GM12878 (cell line): Measurements from ENCODE around the gene MRPS23. TPM values are rescaled to one million over a fixed set of nuclear protein-coding genes. Genes with fewer than 3 reads are reported as not detected.

Experiments
- ATAC-seq: fragments of 200-7000 bp; cut with Tn5 transposase; 3 replicates; pipeline ENCODE4 v1.9.1; 2020; ENCODE audit warnings: mild to moderate bottlenecking, moderate library complexity
- BruUV-seq: library from RNA; stranded (reverse); fragments of 400-500 nt; replicated peaks from 2 replicates; lab custom pipeline; 2021; lab: Mats Ljungman, UMichigan
- CTCF ChIA-PET: fragments of 300-600 bp; sonication (Branson Sonifier 250); formaldehyde crosslinking; extraction: SDS; loops from one replicate; lab custom pipeline; 2021; ENCODE audit warnings: inconsistent platforms; lab: Yijun Ruan, JAX
- POLR2A ChIA-PET: fragments of 350-600 bp; formaldehyde crosslinking; extraction: SDS; loops from one replicate; lab custom pipeline; 2021; ENCODE audit warnings: inconsistent platforms; lab: Charles Lee
- RAD21 ChIA-PET: fragments of 300-600 bp; sonication (Branson Sonifier 250); formaldehyde crosslinking; loops from one replicate; lab custom pipeline; 2023; ENCODE audit warnings: antibody characterized with exemption; ENCODE audit not compliant: unreplicated experiment; lab: Charles Lee
- SMC1A ChIA-PET: fragments of 300-600 bp; sonication (Branson Sonifier 250); formaldehyde crosslinking; loops from one replicate; lab custom pipeline; 2023; ENCODE audit not compliant: unreplicated experiment, uncharacterized antibody; lab: Charles Lee
- DNase-seq: peaks from one replicate; pipeline ENCODE4 v3.0.0-alpha.2; 2011; ENCODE audit warnings: low read depth, low spot score
- FAIRE-seq: peaks from 3 replicates; lab custom pipeline; 2011; peaks lifted over from hg19 to GRCh38; lab: Jason Lieb, UNC
- H2AFZ ChIP-seq: 2 replicates; pipeline ENCODE4 v1.6.0; 2011; ENCODE audit warnings: low read depth, low read length, control low read depth; ENCODE audit not compliant: control insufficient read depth
- H3K27ac ChIP-seq: 2 replicates; pipeline ENCODE4 v1.5.1; 2011; ENCODE audit warnings: control low read depth; ENCODE audit not compliant: control insufficient read depth, insufficient read depth
- H3K27me3 ChIP-seq, 2 experiments: replicated peaks in 1 of 2; 2 replicates each; pipeline versions ENCODE4 v1.6.0 to v1.6.1; 2011; ENCODE audit warnings: low read length in 1 of 2; ENCODE audit not compliant: control insufficient read depth in 2 of 2, insufficient read depth in 2 of 2
- H3K36me3 ChIP-seq, 2 experiments: 2 replicates each; pipeline ENCODE4 v1.5.1; 2011; ENCODE audit warnings: low read length in 1 of 2; ENCODE audit not compliant: control insufficient read depth in 2 of 2, insufficient read depth in 2 of 2
- H3K4me1 ChIP-seq: 2 replicates; pipeline ENCODE4 v1.6.1; 2011; ENCODE audit warnings: mild to moderate bottlenecking, low read length, moderate library complexity, mixed read lengths; ENCODE audit not compliant: control insufficient read depth, insufficient read depth
- H3K4me2 ChIP-seq: 2 replicates; pipeline ENCODE4 v1.6.0; 2011; ENCODE audit warnings: control low read depth; ENCODE audit not compliant: control insufficient read depth, insufficient read depth
- H3K4me3 ChIP-seq: fragments of 200-600 bp; sonication (generic); 2 replicates; pipeline ENCODE4 v1.5.1; 2016
- H3K79me2 ChIP-seq: 2 replicates; pipeline ENCODE4 v1.6.0; 2011; ENCODE audit warnings: low read length; ENCODE audit not compliant: control insufficient read depth, insufficient read depth
- H3K9ac ChIP-seq: 2 replicates; pipeline ENCODE4 v1.8.0; 2011; ENCODE audit warnings: low read length, control low read depth, mixed read lengths; ENCODE audit not compliant: control insufficient read depth, insufficient read depth
- H3K9me3 ChIP-seq: replicated peaks from 3 replicates; pipeline ENCODE4 v1.5.1; 2011; ENCODE audit warnings: mild to moderate bottlenecking, low read length; ENCODE audit not compliant: control insufficient read depth, insufficient read depth
- H4K20me1 ChIP-seq: 2 replicates; pipeline ENCODE4 v1.6.0; 2011; ENCODE audit not compliant: control insufficient read depth, insufficient read depth
- BHLHE40 ChIP-seq, 2 experiments: fragments of 450-650 bp in 1 of 2; IDR thresholded peaks; 2 replicates each; pipeline ENCODE4 v1.6.1; 2011 to 2017; ENCODE audit warnings: low read depth in 2 of 2, borderline replicate concordance in 1 of 2, improper control_type of control experiment in 1 of 2, low read length in 1 of 2, mild to moderate bottlenecking in 1 of 2
- CHD2 ChIP-seq: IDR thresholded peaks from 2 replicates; pipeline ENCODE4 v1.6.1; 2011; ENCODE audit warnings: low read depth, low read length, improper control_type of control experiment, borderline replicate concordance
- DPF2 ChIP-seq: fragments of 450-650 bp; IDR thresholded peaks from 2 replicates; pipeline ENCODE4 v1.6.1; 2017; ENCODE audit warnings: mild to moderate bottlenecking
- E4F1 ChIP-seq: fragments of 450-650 bp; IDR thresholded peaks from 2 replicates; pipeline ENCODE4 v1.6.1; 2018; ENCODE audit warnings: borderline replicate concordance, mild to moderate bottlenecking; ENCODE audit not compliant: partially characterized antibody
- HDAC2 ChIP-seq: fragments of 200-600 bp; sonication (generic); IDR thresholded peaks from 2 replicates; pipeline ENCODE4 v1.6.1; 2017
- IKZF2 ChIP-seq, 2 experiments: fragments of 450-650 bp; IDR thresholded peaks; 2 replicates each; pipeline ENCODE4 v1.6.1; 2017; ENCODE audit warnings: mild to moderate bottlenecking in 2 of 2, moderate library complexity in 2 of 2
- LARP7 ChIP-seq: fragments of 450-650 bp; IDR thresholded peaks from 2 replicates; pipeline ENCODE4 v1.6.1; 2017; ENCODE audit warnings: mild to moderate bottlenecking
- MEF2A ChIP-seq: IDR thresholded peaks from 2 replicates; pipeline ENCODE4 v1.6.1; 2011; ENCODE audit warnings: low read depth, mild to moderate bottlenecking, low read length, moderate library complexity; ENCODE audit not compliant: insufficient read depth
- MLLT1 ChIP-seq: fragments of 450-650 bp; IDR thresholded peaks from 2 replicates; pipeline ENCODE4 v1.6.1; 2016; ENCODE audit warnings: mild to moderate bottlenecking
- NR2F1 ChIP-seq: fragments of 450-650 bp; conservative IDR thresholded peaks from 2 replicates; pipeline ENCODE4 v1.6.1; 2017; ENCODE audit warnings: mild to moderate bottlenecking
- RAD21 ChIP-seq: IDR thresholded peaks from 2 replicates; pipeline ENCODE4 v1.6.1; 2011; ENCODE audit warnings: mild to moderate bottlenecking, low read depth, low read length, moderate library complexity; ENCODE audit not compliant: insufficient read depth
- RB1 ChIP-seq: fragments of 450-650 bp; formaldehyde crosslinking; IDR thresholded peaks from 2 replicates; pipeline ENCODE4 v1.6.1; 2017; ENCODE audit warnings: mild to moderate bottlenecking, borderline replicate concordance
- RELA ChIP-seq: fragments of 450-650 bp; IDR thresholded peaks from 2 replicates; pipeline ENCODE4 v1.8.0; 2014; ENCODE audit warnings: borderline replicate concordance; ENCODE audit not compliant: partially characterized antibody
- SMC3 ChIP-seq: IDR thresholded peaks from 2 replicates; pipeline ENCODE4 v1.6.1; 2011; ENCODE audit warnings: low read length, improper control_type of control experiment, borderline replicate concordance
- ZNF207 ChIP-seq: fragments of 450-650 bp; IDR thresholded peaks from 2 replicates; pipeline ENCODE4 v1.6.1; 2014; ENCODE audit warnings: antibody characterized with exemption, mild to moderate bottlenecking, borderline replicate concordance
- ZNF217 ChIP-seq: fragments of 450-650 bp; IDR thresholded peaks from 2 replicates; pipeline ENCODE4 v1.6.1; 2017; ENCODE audit warnings: antibody characterized with exemption, mild to moderate bottlenecking
- ZNF622 ChIP-seq: fragments of 450-650 bp; IDR thresholded peaks from 2 replicates; pipeline ENCODE4 v1.6.1; 2017; ENCODE audit warnings: mild to moderate bottlenecking, inconsistent platforms
- WGBS: methylation state at CpG from one replicate; pipeline ENCODE4 v1.1.6; 2016; ENCODE audit warnings: low lambda C conversion rate; ENCODE audit not compliant: insufficient replicate concordance, insufficient coverage; ENCODE audit errors: missing lambda C conversion rate; 5-methylcytosine and 5-hydroxymethylcytosine counted together
- in situ Hi-C: fragments of 300-500 bp; cut with MboI; formaldehyde crosslinking; loops from 9 replicates; pipeline ENCODE4 v1.14.3; 2018; ENCODE audit warnings: mixed read lengths
- intact Hi-C: fragments of 100-400 bp; cut with micrococcal nuclease; formaldehyde crosslinking; loops from one replicate; pipeline ENCODE4 v1.14.2; 2022; ENCODE audit not compliant: unreplicated experiment
- polyA plus RNA-seq, 11 experiments: library from polyadenylated mRNA; depleted of rRNA in 4 of 11; unstranded in 6 of 11; stranded (reverse) in 5 of 11; fragments of >200 nt; fragmentation: Nextera tagmentation in 4 of 11; fragmentation: Illumina TruSeq in 1 of 11; extraction: Ambion mirVana in 4 of 11; extraction: Trizol in 1 of 11; gene quantifications; 1 replicate in 1 of 11; 2 replicates in 10 of 11; pipeline versions ENCODE4 v1.2.1 to v1.2.3, GENCODE V29; 2011 to 2016; ENCODE audit warnings: inconsistent platforms in 2 of 11, missing spikeins in 2 of 11, low read depth in 1 of 11
- total RNA-seq, 4 experiments: library from RNA; depleted of rRNA in 3 of 4; stranded (reverse); fragments of >200 nt in 3 of 4; fragmentation: Illumina TruSeq in 1 of 4; extraction: Trizol in 1 of 4; gene quantifications; 2 replicates each; pipeline versions ENCODE4 v1.2.1 to v1.2.3, GENCODE V29; 2013 to 2021
- TF ChIP-seq, protein P1 (sequence below): fragments of 450-650 bp; IDR thresholded peaks from 2 replicates; pipeline ENCODE4 v1.6.1; 2017; ENCODE audit warnings: borderline replicate concordance

The MRPS23 gene
- total and polyA plus RNA-seq, 10 of the 15 experiments (the other 5 are each of a cell fraction or from before 2014, with no cell fraction given), result 65.3 to 237 (median 87.9) TPM

- no peak overlapping the region for H3K27ac ChIP-seq
- no TSS peak for BruUV-seq
- 32% methylated on average over 6 of the region's 6 CpGs for WGBS
- H3K9ac ChIP-seq, result no peak overlapping the region
- no peaks in the 10 kb centered on the region for H3K9me3 ChIP-seq
- H3K79me2 ChIP-seq, result no peaks in the 10 kb centered on the region
- in situ Hi-C loops (loop anchor here (10.0 kb wide), 1 partner anchor 103 kb away; no protein-coding TSS in a partner anchor), intact Hi-C loops (loop anchor here (2.0 to 5.0 kb wide), 2 partner anchors 35 to 103 kb away; no protein-coding TSS in a partner anchor)
- no peaks in the 10 kb centered on the region for H3K36me3 ChIP-seq
- H3K4me3 ChIP-seq, result no peak overlapping the region
- FAIRE-seq, result peak; percentile 97
- no peak for DNase-seq
- peaks cover 19% of the 10 kb centered on the region for H3K4me1 ChIP-seq
- no peaks in the 10 kb centered on the region; the same call in 1 of the 2 replicates for H4K20me1 ChIP-seq
- SMC1A ChIA-PET, result interaction anchor here (0.6 to 7.8 kb wide), 14 partner anchors 12 to 222 kb away, joined by 3 to 111 read pairs (median 4); no protein-coding TSS in a partner anchor
- H2AFZ ChIP-seq, result no peak overlapping the region
- CTCF ChIA-PET, result interaction anchor here (0.9 to 9.4 kb wide), 26 partner anchors 9 to 281 kb away, joined by 3 to 92 read pairs (median 6); no protein-coding TSS in a partner anchor
- H3K4me2 ChIP-seq, result no peak overlapping the region
- H3K27me3 ChIP-seq, result no peaks in the 10 kb centered on the region
- RAD21 ChIA-PET, result interaction anchor here (0.6 to 2.5 kb wide), 19 partner anchors 8 to 107 kb away, joined by 3 to 25 read pairs (median 5); partner anchors contain the start of gene CUEDC1
- peak; percentile 91 for ATAC-seq
- POLR2A ChIA-PET, result interaction anchor here (1.7 kb wide), 1 partner anchor 105 kb away, joined by 7 read pairs; no protein-coding TSS in a partner anchor
- TF ChIP-seq SMC3 (peak; percentile 95), RAD21 (peak; percentile 88), MEF2A (0 out of 2 replicates have a peak, but pooled peaks have one; percentile 15), CHD2 (no peak), NR2F1 (no peak), E4F1 (no peak), IKZF2 (IDR thresholded peaks at IDR 0.05) (0 out of 4 replicates have a peak, but pooled peaks of 1 of the 2 experiments have one; percentile 12), LARP7 (peak; percentile 35), RB1 (peak; percentile 77; the same call in 1 of the 2 replicates), MLLT1 (no peak), ZNF217 (peak; percentile 29; the same call in 1 of the 2 replicates), DPF2 (0 out of 2 replicates have a peak, but pooled peaks have one; percentile 27), RELA (peak; percentile 36), ZNF622 (no peak), HDAC2 (no peak), ZNF207 (peak; percentile 57; the same call in 1 of the 2 replicates), BHLHE40 (IDR thresholded peaks at IDR 0.05; ENCODE audit: borderline replicate concordance in 1 of 2, low read depth in 2 of 2, low read length in 1 of 2) (0 out of 4 replicates have a peak, but pooled peaks of 1 of the 2 experiments have one; percentile 8)
- TF ChIP-seq, protein P1, sequence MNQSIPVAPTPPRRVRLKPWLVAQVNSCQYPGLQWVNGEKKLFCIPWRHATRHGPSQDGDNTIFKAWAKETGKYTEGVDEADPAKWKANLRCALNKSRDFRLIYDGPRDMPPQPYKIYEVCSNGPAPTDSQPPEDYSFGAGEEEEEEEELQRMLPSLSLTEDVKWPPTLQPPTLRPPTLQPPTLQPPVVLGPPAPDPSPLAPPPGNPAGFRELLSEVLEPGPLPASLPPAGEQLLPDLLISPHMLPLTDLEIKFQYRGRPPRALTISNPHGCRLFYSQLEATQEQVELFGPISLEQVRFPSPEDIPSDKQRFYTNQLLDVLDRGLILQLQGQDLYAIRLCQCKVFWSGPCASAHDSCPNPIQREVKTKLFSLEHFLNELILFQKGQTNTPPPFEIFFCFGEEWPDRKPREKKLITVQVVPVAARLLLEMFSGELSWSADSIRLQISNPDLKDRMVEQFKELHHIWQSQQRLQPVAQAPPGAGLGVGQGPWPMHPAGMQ, result no peak
Observed at GRCh38 chr17:57892146-57892819, 42.4 kb upstream of the MRPS23 start.
